GM21786 (cell line): Measurements from ENCODE around the gene WNT9B.

Source experiments
- ATAC-seq: cut with Tn5 transposase; IDR thresholded peaks from one replicate; pipeline ENCODE4 v1.9.1; 2021; ENCODE audit not compliant: unreplicated experiment

WNT9B gene

DNA sequence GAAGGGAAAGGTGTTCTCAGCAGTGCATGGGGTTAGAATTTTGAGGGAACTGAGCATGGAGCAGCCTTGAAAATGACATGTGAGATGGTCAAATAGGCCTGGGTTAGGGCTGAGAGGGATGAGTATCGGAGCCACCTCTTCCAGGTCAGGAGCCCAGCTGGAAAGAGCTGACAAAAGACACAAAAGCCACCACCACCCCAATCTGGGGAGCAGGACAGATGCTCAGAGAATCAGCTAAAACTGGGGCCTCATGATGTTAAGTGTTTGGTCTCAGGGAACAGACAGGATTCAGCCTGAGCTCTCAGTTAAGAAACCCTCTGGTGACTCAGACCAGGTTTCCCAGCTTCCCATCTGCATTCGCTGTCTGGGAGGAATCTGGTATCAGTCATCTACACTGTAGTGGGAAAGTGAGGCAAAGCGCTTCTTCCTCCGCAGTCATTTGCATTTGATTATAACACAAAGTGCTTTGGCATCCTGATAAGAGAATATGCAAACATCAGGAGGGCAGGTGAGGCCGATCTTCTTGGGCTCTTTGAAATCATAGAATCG, 2.6 kb downstream of the WNT9B start:
- ATAC-seq: no peak

GRCh38 chr17:46854515-46854914, 3.1 kb downstream of the WNT9B start:
- ATAC-seq: no peak

DNA sequence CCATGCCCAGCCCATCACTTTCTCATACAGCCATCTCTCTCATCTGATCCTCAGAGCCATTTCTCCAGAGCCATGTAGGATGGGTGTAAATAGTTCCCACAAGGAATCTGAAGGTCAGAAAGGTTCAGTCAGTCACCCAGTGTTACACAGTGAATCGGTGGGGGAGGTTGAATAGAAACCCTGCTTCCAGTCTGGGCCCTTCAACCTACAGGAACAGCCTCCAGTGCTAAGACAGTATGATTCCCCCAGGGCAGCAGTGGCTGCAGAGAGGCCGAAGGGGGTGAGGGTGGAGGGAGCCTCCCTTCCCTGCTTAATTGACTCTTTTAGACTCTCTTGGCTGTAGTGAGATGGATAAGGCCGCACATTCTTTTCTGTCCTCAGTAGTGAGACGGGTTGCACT, 3.6 kb downstream of the WNT9B start:
- no peak for ATAC-seq

DNA sequence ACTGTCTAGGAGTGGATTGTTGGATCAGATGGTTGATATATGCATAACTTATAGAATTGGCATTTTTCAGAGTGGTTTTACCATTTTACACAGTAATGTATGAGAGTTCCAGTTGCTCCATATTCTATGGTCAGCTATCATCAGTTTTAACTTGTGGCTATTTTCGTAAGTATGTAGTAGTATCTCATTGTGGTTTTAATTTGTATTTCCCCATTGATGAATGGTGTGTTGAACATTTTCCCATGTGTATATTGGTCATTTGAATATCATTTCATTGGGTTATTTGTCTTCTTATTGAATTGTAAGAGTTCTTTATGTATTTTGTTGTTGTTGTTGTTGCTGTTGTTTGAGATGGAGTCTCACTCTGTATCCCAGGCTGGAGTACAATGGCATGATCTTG, 6.2 kb downstream of the WNT9B start:
- no peak for ATAC-seq

DNA sequence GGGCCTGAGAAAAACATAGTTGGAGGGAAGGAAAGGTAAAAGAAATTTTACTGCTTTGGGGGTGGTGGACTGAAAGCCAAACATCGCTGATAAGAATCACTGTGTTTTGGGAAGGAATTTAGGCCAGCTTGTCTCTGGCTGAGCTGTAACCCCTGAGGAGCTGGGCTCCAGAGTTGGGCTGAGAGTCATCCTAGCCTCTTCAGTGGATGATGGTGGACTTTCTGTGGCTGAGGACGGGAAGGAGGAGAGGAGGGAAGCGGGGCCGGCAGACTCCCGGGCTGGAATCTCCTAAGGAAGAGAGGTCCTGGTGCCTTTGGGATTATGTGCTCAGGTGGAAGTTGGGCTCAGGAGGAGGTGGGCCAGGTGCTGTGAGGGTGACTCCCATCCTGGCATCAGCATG, 8.6 kb downstream of the WNT9B start:
- ATAC-seq: no peak

GRCh38 chr17:46862949-46863348, 11.6 kb downstream of the WNT9B start:
- no peak for ATAC-seq

- no peak for ATAC-seq
These were observed 12.2 kb downstream of the WNT9B start for GRCh38 chr17:46863383-46864121.

GRCh38 chr17:46865100-46865499, 13.7 kb downstream of the WNT9B start:
- no peak for ATAC-seq

DNA sequence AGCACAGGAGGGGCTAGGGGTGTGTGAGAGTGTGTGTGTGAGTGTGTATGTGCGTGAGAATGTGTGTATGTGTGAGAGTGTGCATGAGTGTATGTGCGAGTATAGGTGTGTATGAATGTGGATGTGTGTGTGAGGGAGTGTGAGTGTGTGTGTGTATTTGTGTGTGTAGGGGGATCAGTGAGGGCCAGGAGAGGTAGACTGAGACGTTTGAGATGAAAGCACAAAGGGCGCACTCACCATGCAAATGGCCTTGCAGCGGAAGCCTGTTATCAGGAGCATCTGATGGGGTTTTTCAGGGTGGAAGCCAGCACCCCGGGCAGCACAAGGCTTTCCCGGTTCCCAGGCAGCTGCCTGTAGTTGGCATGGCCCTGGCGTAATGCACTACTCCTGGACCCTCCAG, 14.9 kb downstream of the WNT9B start:
- no peak for ATAC-seq

DNA sequence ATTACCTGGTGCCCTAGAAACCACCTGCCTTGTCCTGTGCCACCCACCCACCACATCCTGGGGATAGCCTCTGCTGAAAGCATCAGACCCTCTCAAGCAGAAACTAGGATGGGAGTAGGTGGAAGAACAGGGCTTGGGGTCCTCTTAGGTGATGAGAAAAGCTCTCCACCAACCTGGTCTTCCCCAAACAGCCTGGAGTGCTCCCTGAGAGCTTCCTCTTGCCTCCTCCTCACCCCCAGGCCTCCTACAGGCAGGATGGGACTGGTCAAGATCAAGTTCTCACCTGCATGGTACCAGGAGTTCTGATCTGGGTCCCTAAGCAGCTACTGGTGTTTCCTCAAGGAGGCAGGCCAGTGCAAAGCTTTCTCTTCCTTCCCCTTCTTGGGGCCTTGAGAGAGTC, 15.4 kb downstream of the WNT9B start:
- ATAC-seq: no peak

DNA sequence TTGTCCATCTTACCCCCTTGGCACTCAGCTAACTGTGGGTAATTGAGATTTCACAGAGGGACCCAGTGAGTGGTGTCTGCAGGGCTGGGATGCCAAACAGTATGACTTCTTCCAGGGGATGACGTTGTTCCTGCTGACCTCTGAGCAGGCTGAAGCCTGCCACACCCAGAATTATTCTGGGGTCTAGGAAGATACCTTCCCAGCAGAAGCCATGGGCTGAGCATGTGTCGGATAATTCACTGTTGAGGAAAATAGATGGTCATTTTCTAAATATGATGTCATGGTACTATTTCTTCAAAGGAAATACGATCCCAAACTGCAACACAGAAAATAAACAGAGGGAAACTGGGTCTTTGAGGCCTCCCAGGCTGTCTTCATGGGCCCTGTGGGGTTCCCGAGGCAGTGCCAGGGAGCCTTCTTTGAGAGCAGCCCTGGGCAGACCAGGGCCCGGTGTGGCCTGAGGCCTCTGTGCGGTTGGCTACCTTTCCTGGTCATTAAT, 17.4 kb downstream of the WNT9B start:
- no peak for ATAC-seq

GRCh38 chr17:46869296-46869695, 17.9 kb downstream of the WNT9B start:
- no peak for ATAC-seq

- no peak for ATAC-seq
These were observed 18.8 kb downstream of the WNT9B start for GRCh38 chr17:46869975-46870803.

- ATAC-seq: no peak
These were observed 21.0 kb downstream of the WNT9B start for GRCh38 chr17:46872421-46872820.

DNA sequence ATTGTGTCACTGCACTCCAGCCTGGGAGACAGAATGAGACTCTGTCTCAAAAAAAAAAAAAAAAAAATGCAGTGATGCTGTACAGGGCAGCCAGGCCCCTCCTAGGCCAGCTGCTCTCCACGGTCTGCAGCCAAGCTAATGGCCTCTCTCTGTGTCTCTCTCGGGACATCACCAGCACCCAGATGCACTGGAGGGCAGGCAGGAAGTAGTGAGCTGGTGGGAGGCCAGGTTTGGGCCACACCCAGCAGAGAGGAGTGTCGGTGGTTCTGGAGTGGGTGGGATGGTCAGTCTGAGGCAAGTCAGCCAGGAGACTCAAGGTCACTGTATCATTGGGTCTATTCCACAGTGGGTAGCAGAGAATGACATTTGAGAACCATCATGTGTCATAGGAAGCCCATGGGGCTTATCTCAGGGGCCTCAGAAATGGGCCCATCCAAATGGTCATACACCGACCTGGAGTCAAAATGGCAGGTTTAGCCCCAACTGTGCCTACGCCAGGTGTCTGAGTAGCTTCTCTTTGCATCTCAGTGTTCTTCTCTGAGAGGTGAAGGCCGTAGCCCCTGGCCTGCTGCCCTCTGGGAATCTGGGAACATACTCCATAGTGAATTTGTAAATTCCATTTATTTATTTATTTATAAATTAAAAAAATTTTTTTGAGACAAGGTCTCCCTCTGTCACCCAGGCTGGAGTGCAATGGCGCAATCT, 22.7 kb downstream of the WNT9B start:
- no peak for ATAC-seq

- no peak for ATAC-seq
These were observed 23.5 kb downstream of the WNT9B start for GRCh38 chr17:46874906-46875305.

- ATAC-seq: no peak
These were observed 24.5 kb downstream of the WNT9B start for GRCh38 chr17:46875849-46876352.

- no peak for ATAC-seq
These were observed 25.0 kb downstream of the WNT9B start for GRCh38 chr17:46876353-46876887.

- no peak for ATAC-seq
These were observed 25.5 kb downstream of the WNT9B start for GRCh38 chr17:46876926-46877325.

- ATAC-seq: no peak
These were observed 26.1 kb downstream of the WNT9B start for GRCh38 chr17:46877466-46877865.

GRCh38 chr17:46878055-46878454, 26.7 kb downstream of the WNT9B start:
- no peak for ATAC-seq
